H1 (cell line): ENCODE data around the gene COMMD6. TPM values are rescaled to one million over a fixed set of nuclear protein-coding genes. Genes with fewer than 3 reads are reported as not detected.
A peak's percentile ranks its signal among the peaks of the same experiment; 100 is the strongest.

Source experiments
- CHD2 ChIP-seq: IDR thresholded peaks from 2 replicates; pipeline ENCODE4 v1.6.1; 2012; ENCODE audit warnings: low read length, improper control_type of control experiment
- SIN3A ChIP-seq, 2 experiments: IDR thresholded peaks in 1 of 2; conservative IDR thresholded peaks in 1 of 2; 2 replicates each; pipeline ENCODE4 v1.6.1; 2011 to 2012; ENCODE audit warnings: low read length in 2 of 2, improper control_type of control experiment in 1 of 2, low read depth in 1 of 2, mild to moderate bottlenecking in 1 of 2
- SP1 ChIP-seq: IDR thresholded peaks from 2 replicates; pipeline ENCODE4 v1.6.1; 2011; ENCODE audit warnings: low read depth, low read length
- TBP ChIP-seq: IDR thresholded peaks from 2 replicates; pipeline ENCODE4 v1.6.1; 2011; ENCODE audit warnings: low read depth, low read length, improper control_type of control experiment
- ZNF274 ChIP-seq: IDR thresholded peaks from 2 replicates; pipeline ENCODE4 v1.7.0; 2012; ENCODE audit warnings: low read length, borderline replicate concordance; ENCODE audit errors: extremely low read depth
- polyA plus RNA-seq, 7 experiments: library from polyadenylated mRNA; depleted of rRNA in 3 of 7; stranded (reverse) in 5 of 7; unstranded in 2 of 7; fragments of >200 nt in 5 of 7; fragments of 200-250 nt in 2 of 7; gene quantifications; 1 replicate in 5 of 7; 2 replicates in 1 of 7; 4 replicates in 1 of 7; pipeline versions ENCODE4 v1.2.1 to v1.2.3, GENCODE V29; 2011 to 2013; ENCODE audit warnings: missing spikeins in 2 of 7, mixed read lengths in 2 of 7
- total RNA-seq: library from RNA; stranded (reverse); fragmentation: NEBNext Ultra II Directional; extraction: Animal tissue kit (Norgen Biotek cat#: 25700); gene quantifications from 2 replicates; pipeline ENCODE4 v1.2.1, GENCODE V29; 2021
- TF ChIP-seq, protein P1 (sequence below): fragments of 300-600 bp; sonication (generic); IDR thresholded peaks from 2 replicates; pipeline ENCODE4 v1.7.1; 2012; ENCODE audit warnings: low read length, moderate library complexity, mild to moderate bottlenecking, inconsistent platforms; ENCODE audit not compliant: insufficient replicate concordance
- TF ChIP-seq, protein P2 (sequence below), 3 experiments: IDR thresholded peaks; 1 replicate in 2 of 3; 2 replicates in 1 of 3; pipeline versions ENCODE4 v1.5.1 to v1.6.1; 2011; ENCODE audit warnings: low read length in 3 of 3, mild to moderate bottlenecking in 3 of 3, inconsistent platforms in 2 of 3, low read depth in 1 of 3, moderate library complexity in 1 of 3; ENCODE audit not compliant: insufficient read depth in 1 of 3; ENCODE audit errors: control extremely low read depth in 1 of 3

The COMMD6 gene
- total and polyA plus RNA-seq, 2 of the 8 experiments (the other 6 are each of a cell fraction or from before 2014, with no cell fraction given), result 53.2 to 122 TPM

DNA sequence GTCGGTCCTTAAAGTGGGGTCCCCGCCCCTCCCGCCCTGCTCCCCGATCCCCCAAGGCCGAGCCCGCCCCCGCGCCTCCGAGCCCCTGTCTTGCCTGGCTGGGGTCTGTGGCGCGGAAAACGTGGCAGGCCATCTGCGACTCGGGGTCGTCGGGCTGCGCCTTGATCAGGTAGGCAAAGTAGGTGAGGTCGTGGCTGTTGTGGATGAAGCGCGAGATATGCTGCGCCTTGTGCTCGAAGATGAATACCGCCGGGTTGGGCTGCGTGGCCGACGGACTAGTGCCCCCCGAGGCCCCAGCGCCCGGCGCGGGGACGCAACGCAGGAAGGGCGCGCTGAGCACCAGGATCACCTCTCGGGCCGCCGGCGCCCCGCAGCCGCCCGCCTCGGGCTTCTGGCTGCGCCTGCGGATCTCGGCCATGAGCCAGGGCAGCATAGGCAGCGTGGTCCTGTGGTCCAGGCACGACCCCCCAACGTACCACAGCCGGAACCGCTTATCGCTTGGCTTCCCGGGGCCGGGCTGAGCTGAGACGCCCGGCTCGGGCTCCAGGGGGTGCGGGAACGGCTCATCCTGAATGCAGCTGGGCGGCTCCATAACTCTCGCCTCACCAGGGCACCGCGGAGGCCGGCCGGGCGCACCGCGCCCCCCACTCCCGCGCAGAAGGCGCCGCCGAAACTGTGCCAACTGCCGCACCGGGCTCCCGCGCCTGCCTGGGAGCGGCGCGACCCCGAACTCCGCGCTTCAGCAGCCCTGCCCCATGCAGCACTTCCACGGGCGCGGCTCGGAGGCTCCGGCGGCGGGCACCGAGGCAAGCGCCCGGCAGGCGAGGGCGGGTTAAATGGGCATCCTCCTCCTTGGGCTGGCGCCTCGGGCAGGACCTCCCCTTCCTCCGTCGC, 56.2 kb downstream of the COMMD6 start (continued):
- TF ChIP-seq, protein P1, sequence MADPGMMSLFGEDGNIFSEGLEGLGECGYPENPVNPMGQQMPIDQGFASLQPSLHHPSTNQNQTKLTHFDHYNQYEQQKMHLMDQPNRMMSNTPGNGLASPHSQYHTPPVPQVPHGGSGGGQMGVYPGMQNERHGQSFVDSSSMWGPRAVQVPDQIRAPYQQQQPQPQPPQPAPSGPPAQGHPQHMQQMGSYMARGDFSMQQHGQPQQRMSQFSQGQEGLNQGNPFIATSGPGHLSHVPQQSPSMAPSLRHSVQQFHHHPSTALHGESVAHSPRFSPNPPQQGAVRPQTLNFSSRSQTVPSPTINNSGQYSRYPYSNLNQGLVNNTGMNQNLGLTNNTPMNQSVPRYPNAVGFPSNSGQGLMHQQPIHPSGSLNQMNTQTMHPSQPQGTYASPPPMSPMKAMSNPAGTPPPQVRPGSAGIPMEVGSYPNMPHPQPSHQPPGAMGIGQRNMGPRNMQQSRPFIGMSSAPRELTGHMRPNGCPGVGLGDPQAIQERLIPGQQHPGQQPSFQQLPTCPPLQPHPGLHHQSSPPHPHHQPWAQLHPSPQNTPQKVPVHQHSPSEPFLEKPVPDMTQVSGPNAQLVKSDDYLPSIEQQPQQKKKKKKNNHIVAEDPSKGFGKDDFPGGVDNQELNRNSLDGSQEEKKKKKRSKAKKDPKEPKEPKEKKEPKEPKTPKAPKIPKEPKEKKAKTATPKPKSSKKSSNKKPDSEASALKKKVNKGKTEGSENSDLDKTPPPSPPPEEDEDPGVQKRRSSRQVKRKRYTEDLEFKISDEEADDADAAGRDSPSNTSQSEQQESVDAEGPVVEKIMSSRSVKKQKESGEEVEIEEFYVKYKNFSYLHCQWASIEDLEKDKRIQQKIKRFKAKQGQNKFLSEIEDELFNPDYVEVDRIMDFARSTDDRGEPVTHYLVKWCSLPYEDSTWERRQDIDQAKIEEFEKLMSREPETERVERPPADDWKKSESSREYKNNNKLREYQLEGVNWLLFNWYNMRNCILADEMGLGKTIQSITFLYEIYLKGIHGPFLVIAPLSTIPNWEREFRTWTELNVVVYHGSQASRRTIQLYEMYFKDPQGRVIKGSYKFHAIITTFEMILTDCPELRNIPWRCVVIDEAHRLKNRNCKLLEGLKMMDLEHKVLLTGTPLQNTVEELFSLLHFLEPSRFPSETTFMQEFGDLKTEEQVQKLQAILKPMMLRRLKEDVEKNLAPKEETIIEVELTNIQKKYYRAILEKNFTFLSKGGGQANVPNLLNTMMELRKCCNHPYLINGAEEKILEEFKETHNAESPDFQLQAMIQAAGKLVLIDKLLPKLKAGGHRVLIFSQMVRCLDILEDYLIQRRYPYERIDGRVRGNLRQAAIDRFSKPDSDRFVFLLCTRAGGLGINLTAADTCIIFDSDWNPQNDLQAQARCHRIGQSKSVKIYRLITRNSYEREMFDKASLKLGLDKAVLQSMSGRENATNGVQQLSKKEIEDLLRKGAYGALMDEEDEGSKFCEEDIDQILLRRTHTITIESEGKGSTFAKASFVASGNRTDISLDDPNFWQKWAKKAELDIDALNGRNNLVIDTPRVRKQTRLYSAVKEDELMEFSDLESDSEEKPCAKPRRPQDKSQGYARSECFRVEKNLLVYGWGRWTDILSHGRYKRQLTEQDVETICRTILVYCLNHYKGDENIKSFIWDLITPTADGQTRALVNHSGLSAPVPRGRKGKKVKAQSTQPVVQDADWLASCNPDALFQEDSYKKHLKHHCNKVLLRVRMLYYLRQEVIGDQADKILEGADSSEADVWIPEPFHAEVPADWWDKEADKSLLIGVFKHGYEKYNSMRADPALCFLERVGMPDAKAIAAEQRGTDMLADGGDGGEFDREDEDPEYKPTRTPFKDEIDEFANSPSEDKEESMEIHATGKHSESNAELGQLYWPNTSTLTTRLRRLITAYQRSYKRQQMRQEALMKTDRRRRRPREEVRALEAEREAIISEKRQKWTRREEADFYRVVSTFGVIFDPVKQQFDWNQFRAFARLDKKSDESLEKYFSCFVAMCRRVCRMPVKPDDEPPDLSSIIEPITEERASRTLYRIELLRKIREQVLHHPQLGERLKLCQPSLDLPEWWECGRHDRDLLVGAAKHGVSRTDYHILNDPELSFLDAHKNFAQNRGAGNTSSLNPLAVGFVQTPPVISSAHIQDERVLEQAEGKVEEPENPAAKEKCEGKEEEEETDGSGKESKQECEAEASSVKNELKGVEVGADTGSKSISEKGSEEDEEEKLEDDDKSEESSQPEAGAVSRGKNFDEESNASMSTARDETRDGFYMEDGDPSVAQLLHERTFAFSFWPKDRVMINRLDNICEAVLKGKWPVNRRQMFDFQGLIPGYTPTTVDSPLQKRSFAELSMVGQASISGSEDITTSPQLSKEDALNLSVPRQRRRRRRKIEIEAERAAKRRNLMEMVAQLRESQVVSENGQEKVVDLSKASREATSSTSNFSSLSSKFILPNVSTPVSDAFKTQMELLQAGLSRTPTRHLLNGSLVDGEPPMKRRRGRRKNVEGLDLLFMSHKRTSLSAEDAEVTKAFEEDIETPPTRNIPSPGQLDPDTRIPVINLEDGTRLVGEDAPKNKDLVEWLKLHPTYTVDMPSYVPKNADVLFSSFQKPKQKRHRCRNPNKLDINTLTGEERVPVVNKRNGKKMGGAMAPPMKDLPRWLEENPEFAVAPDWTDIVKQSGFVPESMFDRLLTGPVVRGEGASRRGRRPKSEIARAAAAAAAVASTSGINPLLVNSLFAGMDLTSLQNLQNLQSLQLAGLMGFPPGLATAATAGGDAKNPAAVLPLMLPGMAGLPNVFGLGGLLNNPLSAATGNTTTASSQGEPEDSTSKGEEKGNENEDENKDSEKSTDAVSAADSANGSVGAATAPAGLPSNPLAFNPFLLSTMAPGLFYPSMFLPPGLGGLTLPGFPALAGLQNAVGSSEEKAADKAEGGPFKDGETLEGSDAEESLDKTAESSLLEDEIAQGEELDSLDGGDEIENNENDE, result no peak
- TF ChIP-seq SIN3A (conservative IDR thresholded peaks at IDR 0.05 in 1 of 2, IDR thresholded peaks at IDR 0.05 in 1 of 2; ENCODE audit: low read depth in 1 of 2, low read length in 2 of 2) (peak in 1 of 2 experiments; percentile 15; a peak in 1 of 4 replicates), SP1 (no peak), ZNF274 (no peak), TBP (no peak), CHD2 (no peak; the same call in 1 of the 2 replicates)
- TF ChIP-seq, protein P2, sequence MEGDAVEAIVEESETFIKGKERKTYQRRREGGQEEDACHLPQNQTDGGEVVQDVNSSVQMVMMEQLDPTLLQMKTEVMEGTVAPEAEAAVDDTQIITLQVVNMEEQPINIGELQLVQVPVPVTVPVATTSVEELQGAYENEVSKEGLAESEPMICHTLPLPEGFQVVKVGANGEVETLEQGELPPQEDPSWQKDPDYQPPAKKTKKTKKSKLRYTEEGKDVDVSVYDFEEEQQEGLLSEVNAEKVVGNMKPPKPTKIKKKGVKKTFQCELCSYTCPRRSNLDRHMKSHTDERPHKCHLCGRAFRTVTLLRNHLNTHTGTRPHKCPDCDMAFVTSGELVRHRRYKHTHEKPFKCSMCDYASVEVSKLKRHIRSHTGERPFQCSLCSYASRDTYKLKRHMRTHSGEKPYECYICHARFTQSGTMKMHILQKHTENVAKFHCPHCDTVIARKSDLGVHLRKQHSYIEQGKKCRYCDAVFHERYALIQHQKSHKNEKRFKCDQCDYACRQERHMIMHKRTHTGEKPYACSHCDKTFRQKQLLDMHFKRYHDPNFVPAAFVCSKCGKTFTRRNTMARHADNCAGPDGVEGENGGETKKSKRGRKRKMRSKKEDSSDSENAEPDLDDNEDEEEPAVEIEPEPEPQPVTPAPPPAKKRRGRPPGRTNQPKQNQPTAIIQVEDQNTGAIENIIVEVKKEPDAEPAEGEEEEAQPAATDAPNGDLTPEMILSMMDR (IDR thresholded peaks at IDR 0.05; ENCODE audit: control extremely low read depth in 1 of 3, insufficient read depth in 1 of 3, low read depth in 1 of 3, low read length in 3 of 3), result no peak
